Measurements from ENCODE around the gene GDF3. TPM values are rescaled to one million over a fixed set of nuclear protein-coding genes. Genes with fewer than 3 reads are reported as not detected.
A peak's percentile ranks its signal among the peaks of the same experiment; 100 is the strongest.
"Not testable (repeated sequence)": the region's sequence is repeated elsewhere in the genome, so short reads cannot be mapped to it uniquely, and the experiment has no call there.

GDF3 gene
- total RNA-seq, result 0.32 TPM
- long read RNA-seq, result 0 reads

DNA sequence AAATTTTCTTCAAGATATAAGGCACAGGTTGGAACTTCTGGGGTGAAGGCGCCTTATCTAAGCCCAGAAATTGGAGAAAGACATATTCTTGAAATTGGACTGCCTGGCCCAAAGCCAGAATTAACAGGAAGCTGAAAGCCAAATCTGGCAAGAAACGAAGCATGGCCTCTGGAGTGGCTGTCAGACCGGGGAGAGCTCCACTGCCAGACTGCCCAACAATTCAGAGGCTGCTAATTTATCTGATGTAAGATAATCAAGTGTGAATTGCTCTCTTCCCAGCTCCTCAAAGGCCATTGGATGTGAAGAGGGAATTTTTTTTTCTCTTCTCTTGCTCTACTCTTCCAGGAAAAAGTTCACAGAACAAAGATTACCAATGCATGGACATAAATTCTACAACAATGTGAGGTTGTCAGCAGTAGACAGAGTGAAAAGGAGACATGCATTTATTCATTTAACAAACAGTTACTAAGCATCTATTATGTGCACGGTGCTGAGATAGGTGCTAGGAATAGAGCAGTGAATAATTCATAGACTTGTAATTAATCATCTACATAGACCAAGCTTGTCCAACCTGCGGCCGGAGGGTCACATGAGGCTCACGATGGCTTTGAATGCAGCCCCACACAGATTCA lies at the start of gene GDF3:
Gene GDF3, minus strand, starts transcription at position 210 of the 632 bp plus-strand sequence. Its CDS starts 47 bp downstream, at position 163.
- ATAC-seq (peak; percentile 56), DNase-seq (no peak)
- no peaks in the 10 kb centered on the region for H3K9me3 ChIP-seq
- H3K27ac ChIP-seq, result no peak within 1 kb of the TSS
- TF ChIP-seq, protein P1, sequence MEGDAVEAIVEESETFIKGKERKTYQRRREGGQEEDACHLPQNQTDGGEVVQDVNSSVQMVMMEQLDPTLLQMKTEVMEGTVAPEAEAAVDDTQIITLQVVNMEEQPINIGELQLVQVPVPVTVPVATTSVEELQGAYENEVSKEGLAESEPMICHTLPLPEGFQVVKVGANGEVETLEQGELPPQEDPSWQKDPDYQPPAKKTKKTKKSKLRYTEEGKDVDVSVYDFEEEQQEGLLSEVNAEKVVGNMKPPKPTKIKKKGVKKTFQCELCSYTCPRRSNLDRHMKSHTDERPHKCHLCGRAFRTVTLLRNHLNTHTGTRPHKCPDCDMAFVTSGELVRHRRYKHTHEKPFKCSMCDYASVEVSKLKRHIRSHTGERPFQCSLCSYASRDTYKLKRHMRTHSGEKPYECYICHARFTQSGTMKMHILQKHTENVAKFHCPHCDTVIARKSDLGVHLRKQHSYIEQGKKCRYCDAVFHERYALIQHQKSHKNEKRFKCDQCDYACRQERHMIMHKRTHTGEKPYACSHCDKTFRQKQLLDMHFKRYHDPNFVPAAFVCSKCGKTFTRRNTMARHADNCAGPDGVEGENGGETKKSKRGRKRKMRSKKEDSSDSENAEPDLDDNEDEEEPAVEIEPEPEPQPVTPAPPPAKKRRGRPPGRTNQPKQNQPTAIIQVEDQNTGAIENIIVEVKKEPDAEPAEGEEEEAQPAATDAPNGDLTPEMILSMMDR (IDR thresholded peaks at IDR 0.05), result no peak
- no peaks in the 10 kb centered on the region for H3K36me3 ChIP-seq
- H3K4me1 ChIP-seq, result peaks cover 14% of the 10 kb centered on the region
- intact Hi-C loops (cut with DNase I), result no loop called here
- no peaks in the 10 kb centered on the region for H3K27me3 ChIP-seq
- H3K4me3 ChIP-seq, result no peak within 1 kb of the TSS

DNA sequence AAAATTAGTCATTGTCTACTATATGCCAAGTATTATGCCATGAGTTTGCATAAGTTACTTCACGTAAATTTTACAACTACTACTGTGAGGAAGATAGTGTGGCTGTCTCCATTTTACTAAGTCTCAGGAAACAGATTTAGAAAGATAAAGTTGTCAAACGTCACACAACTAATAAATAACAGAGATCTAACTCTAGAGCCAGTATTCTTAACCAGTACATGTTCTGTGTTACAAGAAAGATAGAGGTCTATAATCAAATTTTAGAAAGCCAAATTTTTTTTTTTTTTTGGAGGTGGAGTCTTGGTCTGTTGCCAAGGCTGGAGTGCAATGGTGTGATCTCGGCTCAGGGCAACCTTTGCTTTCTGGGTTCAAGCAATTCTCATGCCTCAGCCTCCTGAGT lies 37.4 kb upstream of the GDF3 start:
- H3K4me3 ChIP-seq, result no peak overlapping the region
- H3K4me1 ChIP-seq, result no peaks in the 10 kb centered on the region
- DNase-seq (no peak), ATAC-seq (no peak)
- H3K36me3 ChIP-seq, result no peaks in the 10 kb centered on the region
- no peaks in the 10 kb centered on the region for H3K9me3 ChIP-seq
- TF ChIP-seq, protein P1 (IDR thresholded peaks at IDR 0.05), result no peak
- H3K27me3 ChIP-seq, result no peaks in the 10 kb centered on the region
- no peak overlapping the region for H3K27ac ChIP-seq
- intact Hi-C loops (cut with DNase I), result no loop called here

DNA sequence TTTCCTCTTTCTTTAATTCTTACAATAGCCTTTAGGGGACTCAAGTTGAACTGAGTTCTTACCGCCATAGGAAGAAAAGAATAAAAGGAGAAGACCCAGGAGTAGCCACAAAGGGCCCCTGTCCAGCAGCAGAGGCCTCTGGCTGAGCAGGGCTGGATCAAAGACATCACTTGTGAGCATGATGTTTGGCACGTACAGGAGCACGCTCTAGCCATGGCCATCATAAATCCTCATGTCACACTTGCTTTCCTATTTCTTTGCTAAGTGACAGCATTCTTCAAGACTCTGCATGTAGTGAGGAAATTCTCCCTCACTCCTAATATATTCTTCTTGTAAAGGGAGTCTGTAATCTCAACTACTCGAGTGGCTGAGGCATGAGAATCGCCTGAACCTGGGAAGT lies 35.9 kb upstream of the GDF3 start:
- Histone ChIP-seq H3K36me3 (no peaks in the 10 kb centered on the region), H3K9me3 (no peaks in the 10 kb centered on the region), H3K27me3 (no peaks in the 10 kb centered on the region), H3K4me1 (no peaks in the 10 kb centered on the region), H3K4me3 (no peak overlapping the region), H3K27ac (no peak overlapping the region)
- intact Hi-C loops (cut with DNase I), result no loop called here
- TF ChIP-seq, protein P1 (IDR thresholded peaks at IDR 0.05), result no peak
- DNase-seq, result peak; percentile 9
- no peak for ATAC-seq

DNA sequence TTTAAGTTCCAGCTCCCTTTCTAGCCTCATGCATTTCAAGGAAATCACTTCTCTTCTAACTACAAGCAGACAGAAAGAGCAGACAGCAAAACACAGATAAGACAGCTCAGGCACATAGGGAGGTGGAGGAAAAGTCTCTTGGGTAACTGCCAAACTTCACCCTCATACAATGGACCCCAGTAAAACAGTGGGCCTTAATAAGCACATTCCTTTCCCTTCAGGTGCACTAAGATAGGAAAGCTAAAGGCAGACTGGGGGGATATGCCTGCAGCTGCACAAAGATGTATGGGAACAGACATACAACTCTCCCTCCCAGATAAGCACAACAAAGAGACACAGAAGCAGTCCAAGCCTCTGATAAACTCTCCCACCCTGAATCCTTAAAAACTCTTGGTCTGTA lies 35.4 kb upstream of the GDF3 start:
- H3K27me3 ChIP-seq; H3K9me3 ChIP-seq; H3K4me1 ChIP-seq; H3K27ac ChIP-seq; DNase-seq; intact Hi-C loops (cut with DNase I); H3K4me3 ChIP-seq; ATAC-seq; H3K36me3 ChIP-seq: not testable (repeated sequence)

DNA sequence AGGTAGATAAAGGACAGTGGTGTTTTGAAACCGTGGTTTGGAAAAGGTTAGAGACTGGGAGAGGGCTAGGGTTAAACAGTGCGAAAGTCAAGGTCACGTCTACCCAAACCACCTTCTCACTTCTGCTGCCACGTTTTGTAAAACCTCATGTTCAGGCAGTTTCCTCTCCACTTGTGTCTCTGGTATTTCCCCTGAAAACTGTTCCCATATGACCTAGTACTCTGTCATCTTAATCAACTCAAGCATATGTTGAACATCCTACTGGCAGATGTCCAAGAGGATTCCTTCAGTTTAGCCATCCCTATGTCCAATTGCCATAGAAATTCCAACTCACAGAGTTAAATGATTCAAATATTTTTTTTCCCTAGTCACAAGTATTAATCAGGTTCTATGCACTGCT lies 34.2 kb upstream of the GDF3 start:
- no peak for DNase-seq
- H3K27ac ChIP-seq, result no peak overlapping the region

DNA sequence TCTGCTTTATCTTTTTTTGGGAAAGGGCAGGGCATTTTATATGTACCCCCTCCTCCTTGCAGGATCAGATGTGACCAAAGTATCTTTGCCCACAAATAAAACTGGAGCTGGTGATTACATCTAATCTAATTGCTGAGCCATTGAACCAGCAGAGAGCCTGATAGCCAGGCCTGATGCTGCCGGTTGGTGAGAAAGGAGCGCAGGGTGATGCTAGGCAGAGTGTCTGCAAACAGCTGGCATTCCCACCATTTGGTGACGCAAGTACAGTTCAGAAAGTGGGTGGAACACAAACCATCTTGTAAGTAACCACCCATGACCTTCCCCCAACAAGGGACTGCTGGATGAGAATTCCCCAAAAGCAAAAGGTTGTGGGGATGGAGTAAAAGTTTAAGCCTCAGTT lies 28.4 kb upstream of the GDF3 start:
- Histone ChIP-seq H3K27me3 (no peaks in the 10 kb centered on the region), H3K4me1 (no peaks in the 10 kb centered on the region), H3K4me3 (no peak overlapping the region), H3K27ac (no peak overlapping the region), H3K36me3 (no peaks in the 10 kb centered on the region), H3K9me3 (no peaks in the 10 kb centered on the region)
- intact Hi-C loops (cut with DNase I), result no loop called here
- ATAC-seq (no peak), DNase-seq (no peak)
- TF ChIP-seq, protein P1 (IDR thresholded peaks at IDR 0.05), result no peak

More for the DNA sequence above, 34.2 kb upstream of the GDF3 start:
- TF ChIP-seq, protein P1 (IDR thresholded peaks at IDR 0.05), result no peak
- ATAC-seq, result no peak
- no peaks in the 10 kb centered on the region for H3K27me3 ChIP-seq
- H3K4me1 ChIP-seq, result no peaks in the 10 kb centered on the region
- H3K36me3 ChIP-seq, result no peaks in the 10 kb centered on the region
- no peak overlapping the region for H3K4me3 ChIP-seq
- H3K9me3 ChIP-seq, result no peaks in the 10 kb centered on the region
- intact Hi-C loops (cut with DNase I), result no loop called here

Data from upper lobe of right lung (tissue), 1 donor.